Measurements from ENCODE around the gene CRY1. TPM values are rescaled to one million over a fixed set of nuclear protein-coding genes. Genes with fewer than 3 reads are reported as not detected.

CRY1 gene
- total and polyA plus RNA-seq, 9 of the 15 experiments (the other 6 are each of a cell fraction or from before 2014, with no cell fraction given): 8.7 to 33.3 (median 25.2) TPM

DNA sequence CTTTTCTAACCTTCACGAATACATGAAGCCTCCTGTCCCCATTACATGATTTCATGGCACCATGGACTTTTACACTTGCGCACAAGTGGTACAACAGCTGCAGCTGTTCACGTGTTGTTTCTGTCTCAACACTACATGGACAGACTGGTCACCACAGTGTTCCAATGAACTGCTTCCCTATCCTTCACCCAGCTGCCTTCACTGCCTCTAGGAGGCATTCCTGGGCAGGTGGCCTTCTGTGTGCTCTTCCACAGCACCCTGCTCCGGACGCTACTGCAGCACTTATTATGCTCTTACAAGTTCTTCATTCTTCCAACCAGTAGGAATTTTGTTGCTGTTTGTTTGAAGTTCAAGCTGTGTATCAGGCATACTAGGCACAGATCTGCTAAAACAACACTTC is 107.9 kb downstream of the CRY1 start (continued):
- TF ChIP-seq E2F6 (IDR thresholded peaks at IDR 0.05; ENCODE audit: borderline replicate concordance in 1 of 2, extremely low read depth in 1 of 2, insufficient read depth in 1 of 2, insufficient read length in 1 of 2, low read depth in 1 of 2, low read length in 1 of 2, poor library complexity in 1 of 2, severe bottlenecking in 1 of 2) (peak in 1 of 2 experiments; percentile 26), ZNF696 (CRISPR knock-in tag; conservative IDR thresholded peaks at IDR 0.05) (no peak), L3MBTL2 (IDR thresholded peaks at IDR 0.05) (peak; percentile 53), HNRNPUL1 (IDR thresholded peaks at IDR 0.05; ENCODE audit: low read length) (no peak), TEAD4 (IDR thresholded peaks at IDR 0.05; ENCODE audit: low read length) (0 out of 2 replicates have a peak, but pooled peaks have one; percentile 4), TEAD4 (CRISPR knock-in tag; IDR thresholded peaks at IDR 0.05; ENCODE audit: borderline replicate concordance) (no peak), SNIP1 (IDR thresholded peaks at IDR 0.05; ENCODE audit: low read depth) (no peak), BHLHE40 (IDR thresholded peaks at IDR 0.05; ENCODE audit: low read length) (0 out of 2 replicates have a peak, but pooled peaks have one; percentile 27), NCOA2 (IDR thresholded peaks at IDR 0.05; ENCODE audit: partially characterized antibody in 2 of 2) (no peak), ZBTB12 (CRISPR knock-in tag; IDR thresholded peaks at IDR 0.05) (no peak), RFX7 (CRISPR knock-in tag; IDR thresholded peaks at IDR 0.05) (no peak), CXXC5 (CRISPR knock-in tag; IDR thresholded peaks at IDR 0.05) (0 out of 2 replicates have a peak, but pooled peaks have one; percentile 31), HDAC1 (IDR thresholded peaks at IDR 0.05) (0 out of 4 replicates have a peak, but pooled peaks of 1 of the 2 experiments have one; percentile 31)
- TF ChIP-seq, protein P1, sequence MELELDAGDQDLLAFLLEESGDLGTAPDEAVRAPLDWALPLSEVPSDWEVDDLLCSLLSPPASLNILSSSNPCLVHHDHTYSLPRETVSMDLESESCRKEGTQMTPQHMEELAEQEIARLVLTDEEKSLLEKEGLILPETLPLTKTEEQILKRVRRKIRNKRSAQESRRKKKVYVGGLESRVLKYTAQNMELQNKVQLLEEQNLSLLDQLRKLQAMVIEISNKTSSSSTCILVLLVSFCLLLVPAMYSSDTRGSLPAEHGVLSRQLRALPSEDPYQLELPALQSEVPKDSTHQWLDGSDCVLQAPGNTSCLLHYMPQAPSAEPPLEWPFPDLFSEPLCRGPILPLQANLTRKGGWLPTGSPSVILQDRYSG (tag; conservative IDR thresholded peaks at IDR 0.05; ENCODE audit: low read depth): no peak
- TF ChIP-seq, protein P2, sequence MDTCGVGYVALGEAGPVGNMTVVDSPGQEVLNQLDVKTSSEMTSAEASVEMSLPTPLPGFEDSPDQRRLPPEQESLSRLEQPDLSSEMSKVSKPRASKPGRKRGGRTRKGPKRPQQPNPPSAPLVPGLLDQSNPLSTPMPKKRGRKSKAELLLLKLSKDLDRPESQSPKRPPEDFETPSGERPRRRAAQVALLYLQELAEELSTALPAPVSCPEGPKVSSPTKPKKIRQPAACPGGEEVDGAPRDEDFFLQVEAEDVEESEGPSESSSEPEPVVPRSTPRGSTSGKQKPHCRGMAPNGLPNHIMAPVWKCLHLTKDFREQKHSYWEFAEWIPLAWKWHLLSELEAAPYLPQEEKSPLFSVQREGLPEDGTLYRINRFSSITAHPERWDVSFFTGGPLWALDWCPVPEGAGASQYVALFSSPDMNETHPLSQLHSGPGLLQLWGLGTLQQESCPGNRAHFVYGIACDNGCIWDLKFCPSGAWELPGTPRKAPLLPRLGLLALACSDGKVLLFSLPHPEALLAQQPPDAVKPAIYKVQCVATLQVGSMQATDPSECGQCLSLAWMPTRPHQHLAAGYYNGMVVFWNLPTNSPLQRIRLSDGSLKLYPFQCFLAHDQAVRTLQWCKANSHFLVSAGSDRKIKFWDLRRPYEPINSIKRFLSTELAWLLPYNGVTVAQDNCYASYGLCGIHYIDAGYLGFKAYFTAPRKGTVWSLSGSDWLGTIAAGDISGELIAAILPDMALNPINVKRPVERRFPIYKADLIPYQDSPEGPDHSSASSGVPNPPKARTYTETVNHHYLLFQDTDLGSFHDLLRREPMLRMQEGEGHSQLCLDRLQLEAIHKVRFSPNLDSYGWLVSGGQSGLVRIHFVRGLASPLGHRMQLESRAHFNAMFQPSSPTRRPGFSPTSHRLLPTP (IDR thresholded peaks at IDR 0.05; ENCODE audit: borderline replicate concordance, extremely low read depth, insufficient read length): no peak
- TF ChIP-seq, protein P3, sequence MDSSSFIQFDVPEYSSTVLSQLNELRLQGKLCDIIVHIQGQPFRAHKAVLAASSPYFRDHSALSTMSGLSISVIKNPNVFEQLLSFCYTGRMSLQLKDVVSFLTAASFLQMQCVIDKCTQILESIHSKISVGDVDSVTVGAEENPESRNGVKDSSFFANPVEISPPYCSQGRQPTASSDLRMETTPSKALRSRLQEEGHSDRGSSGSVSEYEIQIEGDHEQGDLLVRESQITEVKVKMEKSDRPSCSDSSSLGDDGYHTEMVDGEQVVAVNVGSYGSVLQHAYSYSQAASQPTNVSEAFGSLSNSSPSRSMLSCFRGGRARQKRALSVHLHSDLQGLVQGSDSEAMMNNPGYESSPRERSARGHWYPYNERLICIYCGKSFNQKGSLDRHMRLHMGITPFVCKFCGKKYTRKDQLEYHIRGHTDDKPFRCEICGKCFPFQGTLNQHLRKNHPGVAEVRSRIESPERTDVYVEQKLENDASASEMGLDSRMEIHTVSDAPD (CRISPR knock-in tag; IDR thresholded peaks at IDR 0.05): no peak
- TF ChIP-seq, protein P4, sequence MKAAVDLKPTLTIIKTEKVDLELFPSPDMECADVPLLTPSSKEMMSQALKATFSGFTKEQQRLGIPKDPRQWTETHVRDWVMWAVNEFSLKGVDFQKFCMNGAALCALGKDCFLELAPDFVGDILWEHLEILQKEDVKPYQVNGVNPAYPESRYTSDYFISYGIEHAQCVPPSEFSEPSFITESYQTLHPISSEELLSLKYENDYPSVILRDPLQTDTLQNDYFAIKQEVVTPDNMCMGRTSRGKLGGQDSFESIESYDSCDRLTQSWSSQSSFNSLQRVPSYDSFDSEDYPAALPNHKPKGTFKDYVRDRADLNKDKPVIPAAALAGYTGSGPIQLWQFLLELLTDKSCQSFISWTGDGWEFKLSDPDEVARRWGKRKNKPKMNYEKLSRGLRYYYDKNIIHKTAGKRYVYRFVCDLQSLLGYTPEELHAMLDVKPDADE (conservative IDR thresholded peaks at IDR 0.05; ENCODE audit: control insufficient read depth, low read depth, low read length): no peak

All from K562 (cell line).